Measurements from ENCODE around the gene CD1B.
"Not testable (repeated sequence)": the region's sequence is repeated elsewhere in the genome, so short reads cannot be mapped to it uniquely, and the experiment has no call there.

CD1B gene

DNA sequence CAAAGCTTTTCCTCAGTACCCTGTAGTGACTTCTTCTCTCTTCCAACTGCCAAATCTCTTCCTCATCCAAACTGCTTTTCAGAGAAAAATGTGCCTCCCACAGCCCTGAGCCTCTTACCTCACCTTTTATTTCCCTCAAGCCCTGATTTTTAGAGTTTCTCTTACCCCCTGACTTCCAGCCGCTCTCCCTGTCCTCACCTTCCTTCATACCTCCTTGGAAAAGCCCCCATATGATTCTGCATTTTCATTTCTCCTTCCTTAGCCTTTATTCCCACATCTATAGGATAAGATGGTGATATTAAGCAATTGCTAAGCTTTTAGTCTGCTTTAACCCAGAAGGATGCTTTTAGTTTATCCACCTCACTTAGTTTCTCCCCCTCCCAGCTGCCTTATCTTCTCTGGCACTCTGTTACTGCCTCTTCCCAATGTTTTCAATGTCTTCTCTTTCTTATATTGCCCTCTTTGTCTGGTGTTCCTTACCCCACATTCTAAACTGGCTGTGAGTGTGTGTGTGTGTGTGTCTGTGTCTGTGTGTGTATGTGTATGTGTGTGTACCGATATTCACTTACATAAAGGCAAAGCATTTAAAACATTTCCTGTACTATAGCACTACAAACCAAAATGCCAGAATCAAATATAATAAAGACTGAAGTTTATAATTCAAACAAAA lies at the start of gene CD1B:
Gene CD1B (minus strand): TSS at position 51 of the 670 bp plus-strand sequence. CDS start 108 bp downstream, outside the sequence.
- no peak for DNase-seq

DNA sequence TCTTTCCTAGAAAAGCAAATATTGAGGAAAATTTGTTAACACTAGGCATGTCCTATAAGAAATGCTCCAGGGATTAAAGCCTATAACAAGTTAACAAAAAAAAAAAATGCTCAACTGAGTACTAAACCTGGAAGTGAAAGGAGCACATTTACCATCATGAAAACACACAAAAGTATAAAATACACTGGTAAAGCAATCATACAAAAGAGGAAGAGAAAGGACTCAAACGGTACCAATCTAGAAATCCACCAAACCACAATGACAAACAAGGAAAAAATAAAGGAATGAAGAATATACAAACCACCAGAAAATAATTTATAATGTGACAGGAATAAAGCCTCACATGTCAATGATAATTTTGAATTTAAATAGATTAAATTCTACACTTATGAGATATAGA lies 43.5 kb upstream of the CD1B start:
- DNase-seq: no peak

DNA sequence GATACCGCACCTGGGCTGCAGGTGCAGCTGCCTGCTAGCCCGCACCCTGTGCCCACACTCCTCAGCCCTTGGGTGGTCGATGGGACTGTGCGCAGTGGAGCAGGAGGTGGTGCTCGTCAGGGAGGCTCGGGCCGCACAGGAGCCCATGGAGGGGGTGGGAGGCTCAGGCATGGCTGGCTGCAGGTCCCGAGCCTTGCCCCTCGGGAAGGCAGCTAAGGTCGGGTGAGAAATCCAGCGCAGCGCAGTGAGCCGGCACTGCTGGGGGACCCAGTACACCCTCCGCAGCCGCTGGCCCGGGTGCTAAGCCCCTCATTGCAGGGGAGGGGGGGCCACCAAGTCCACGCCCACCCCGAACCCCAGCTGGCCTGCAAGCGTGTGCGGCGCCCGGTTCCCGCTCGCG lies 42.8 kb upstream of the CD1B start:
- DNase-seq: not testable (repeated sequence)

DNA sequence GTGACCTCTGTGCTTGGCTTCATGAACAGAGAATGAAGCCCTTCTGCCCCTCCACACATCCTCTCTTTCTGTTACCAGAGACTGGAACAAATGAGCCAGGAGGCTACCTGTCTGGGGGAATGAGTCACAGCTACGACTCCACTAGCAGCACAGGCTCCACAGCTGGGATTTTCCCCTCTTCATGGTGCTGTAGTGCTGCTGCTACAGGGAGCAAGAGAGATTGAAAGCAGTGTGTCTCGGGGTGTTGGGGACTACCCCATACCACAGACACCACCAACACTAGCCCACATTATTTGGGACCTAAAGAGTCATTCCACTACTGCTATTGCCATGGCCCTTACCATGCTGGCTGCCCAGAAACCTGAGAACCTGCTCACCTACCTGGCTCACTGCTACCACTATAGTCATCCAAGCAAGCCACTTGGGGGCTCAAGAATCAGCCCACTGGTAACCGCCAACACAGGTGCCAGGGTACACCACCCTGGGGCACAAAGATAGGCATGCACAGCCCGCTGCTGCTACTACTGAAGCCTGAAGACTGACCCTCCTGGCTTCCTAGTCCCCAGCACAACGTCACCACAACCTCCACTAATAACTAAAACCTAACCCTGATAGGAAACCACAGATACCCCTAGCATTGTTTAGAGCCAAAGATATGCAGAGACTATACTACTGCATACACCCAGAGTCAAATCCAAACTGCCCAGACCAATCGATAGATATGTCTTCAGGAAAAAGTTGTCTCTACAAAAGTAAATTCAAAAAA lies 40.0 kb upstream of the CD1B start:
- DNase-seq: no peak

DNA sequence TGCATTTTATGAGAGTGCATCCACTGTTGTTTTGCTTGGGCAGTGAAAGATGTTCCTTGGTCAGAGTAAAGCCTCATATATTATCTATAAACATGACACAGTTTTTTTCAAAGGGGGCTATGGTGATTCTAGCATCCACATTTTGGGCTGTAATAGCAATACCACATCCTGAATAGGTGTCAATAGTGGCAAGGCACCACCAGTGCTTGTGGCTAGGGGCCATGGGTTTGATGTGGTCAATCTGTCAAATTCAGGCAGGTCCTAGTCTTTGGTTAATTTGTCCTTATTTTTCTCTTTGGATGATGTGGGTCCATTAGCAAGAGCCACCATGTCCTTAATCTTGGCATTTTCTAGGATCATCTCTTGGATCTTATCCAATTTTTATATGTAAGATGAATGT lies 35.5 kb upstream of the CD1B start:
- no peak for DNase-seq

DNA sequence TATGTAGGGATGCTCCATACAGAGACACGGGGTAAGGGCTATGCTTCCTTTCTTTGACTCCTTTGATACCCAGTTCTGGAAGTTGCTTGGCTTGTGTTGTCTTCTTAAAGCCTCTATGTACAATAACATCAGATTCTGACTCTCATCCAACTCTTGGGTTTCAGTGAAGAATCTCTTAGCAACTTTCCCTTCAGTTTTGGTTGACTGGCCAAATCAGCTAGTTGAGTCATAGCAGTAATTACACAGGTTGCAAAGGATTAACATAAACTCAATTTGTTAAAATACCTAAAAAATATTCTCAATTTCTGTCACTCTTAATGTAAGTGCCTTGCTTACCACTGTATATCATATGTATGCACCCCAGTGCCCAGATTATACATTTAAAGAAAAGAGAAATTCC lies 31.6 kb upstream of the CD1B start:
- DNase-seq: no peak

DNA sequence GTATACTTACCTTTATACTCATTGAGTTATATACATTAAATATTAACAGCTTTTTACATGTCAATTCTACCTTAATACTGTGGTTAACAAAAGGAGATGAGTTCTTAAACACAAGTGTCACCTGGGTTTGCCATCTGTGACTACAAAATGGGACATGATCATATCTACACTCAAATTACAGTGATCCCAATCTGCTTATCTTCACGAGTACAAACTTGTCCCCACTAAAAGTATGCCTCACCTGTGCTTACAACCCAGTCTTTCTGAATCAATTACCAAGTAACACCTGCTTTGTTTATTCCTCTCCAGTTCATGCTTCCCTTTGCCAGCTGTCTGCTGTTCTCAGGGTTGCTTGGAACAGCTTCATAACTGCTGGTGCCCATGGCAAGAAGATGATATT lies 31.2 kb upstream of the CD1B start:
- no peak for DNase-seq

DNA sequence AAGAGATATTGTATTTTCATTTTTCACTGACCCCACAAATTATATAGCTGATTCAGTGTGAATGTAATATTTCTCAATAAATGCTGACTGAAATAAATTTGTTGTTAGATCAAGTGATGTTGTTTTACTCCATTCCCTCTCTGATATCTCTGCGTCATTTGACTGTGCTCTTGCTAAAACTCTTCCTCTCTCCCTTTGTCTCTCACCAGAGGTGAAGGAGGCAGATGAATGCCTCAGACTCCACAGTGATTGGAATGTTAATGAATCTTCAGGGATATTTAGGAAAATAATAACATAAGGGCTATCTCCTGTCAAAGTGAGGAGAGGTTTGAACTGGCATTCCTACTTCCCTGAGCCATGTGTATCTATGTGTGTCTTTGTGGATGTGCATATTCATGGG lies 26.1 kb upstream of the CD1B start:
- DNase-seq: no peak

DNA sequence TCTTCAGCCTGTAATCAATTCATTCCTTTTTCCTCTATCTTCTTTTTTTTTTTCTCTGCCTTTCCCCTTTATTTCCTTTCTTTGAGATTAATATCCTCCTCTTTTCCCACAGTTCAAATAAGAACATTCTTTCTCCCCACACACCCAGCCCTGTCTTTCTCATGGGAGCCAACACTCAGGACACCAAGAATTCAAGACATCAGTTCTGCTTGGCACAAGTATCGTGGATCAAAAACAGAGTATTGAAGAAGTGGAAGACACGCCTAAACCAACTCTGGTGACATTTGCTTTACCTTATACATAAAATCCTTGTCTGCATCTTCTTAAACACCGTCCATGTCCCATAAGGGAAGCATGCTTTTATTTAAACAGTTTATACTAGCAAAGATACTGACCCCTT lies 25.3 kb upstream of the CD1B start:
- no peak for DNase-seq

DNA sequence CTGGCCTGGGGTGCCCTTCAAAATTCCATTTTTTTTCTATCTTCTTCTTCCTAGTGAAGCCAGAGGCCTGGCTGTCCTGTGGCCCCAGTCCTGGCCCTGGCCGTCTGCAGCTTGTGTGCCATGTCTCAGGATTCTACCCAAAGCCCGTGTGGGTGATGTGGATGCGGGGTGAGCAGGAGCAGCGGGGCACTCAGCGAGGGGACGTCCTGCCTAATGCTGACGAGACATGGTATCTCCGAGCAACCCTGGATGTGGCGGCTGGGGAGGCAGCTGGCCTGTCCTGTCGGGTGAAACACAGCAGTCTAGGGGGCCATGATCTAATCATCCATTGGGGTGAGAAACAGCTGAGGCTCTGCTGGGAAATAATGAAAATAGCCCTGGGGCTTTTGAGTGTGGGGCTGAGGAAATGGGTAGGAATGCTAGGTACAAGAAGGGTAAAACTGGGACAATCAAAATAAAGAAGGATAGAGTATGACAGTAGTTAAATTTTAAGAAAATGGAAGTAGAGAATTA lies 24.5 kb upstream of the CD1B start:
- DNase-seq: no peak

DNA sequence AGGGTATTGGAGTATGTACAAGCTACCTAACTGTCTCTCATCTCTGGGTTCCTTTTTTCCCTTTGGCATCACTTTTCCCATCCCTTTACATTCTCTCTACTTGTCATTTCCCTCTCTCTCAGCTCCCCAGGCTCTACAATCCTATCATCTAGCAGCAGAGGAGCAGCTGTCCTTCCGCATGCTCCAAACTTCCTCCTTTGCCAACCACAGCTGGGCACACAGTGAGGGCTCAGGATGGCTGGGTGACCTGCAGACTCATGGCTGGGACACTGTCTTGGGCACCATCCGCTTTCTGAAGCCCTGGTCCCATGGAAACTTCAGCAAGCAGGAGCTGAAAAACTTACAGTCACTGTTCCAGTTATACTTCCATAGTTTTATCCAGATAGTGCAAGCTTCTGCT lies 22.9 kb upstream of the CD1B start:
- DNase-seq: no peak

DNA sequence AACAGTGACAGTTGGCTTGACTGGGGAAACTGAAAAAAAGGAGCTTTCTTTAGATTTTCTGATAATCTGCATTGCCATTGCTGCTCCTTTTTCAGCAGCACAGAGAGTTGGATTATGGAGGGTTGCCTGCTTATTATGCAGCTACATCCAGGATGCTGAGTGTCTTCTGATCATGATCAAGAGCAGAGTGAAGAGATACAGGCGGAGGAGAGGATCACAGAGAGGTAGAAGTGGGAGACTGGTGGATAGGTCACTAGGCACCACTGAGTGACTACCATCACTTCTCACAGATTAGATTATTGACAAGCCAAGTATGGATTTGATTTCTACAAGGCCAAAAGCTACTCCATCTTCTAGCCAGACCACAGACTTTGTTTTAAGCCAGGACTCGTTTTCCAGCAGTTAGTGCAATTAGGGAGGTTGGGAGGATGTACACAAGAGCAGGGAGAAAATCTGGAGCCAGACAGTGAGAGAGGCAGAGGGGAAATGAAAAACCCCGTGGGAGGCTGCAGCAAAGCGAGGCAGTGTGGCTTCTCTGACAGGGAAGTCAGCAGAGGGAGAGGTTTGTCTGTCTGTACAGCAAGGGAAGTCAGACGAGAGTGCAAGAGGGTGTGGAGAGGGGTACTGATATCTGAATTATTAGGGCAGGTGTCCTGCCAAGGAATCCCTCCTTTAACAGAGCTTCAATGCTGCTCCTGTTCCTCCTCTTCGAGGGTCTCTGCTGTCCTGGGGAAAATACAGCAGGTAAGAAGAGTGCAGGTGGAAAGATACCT lies 22.2 kb upstream of the CD1B start, which contains the start of gene CD1E:
Gene CD1E (plus strand): TSS at position 592 of the 773 bp plus-strand sequence. CDS start 95 bp downstream, at position 687.
- no peak for DNase-seq

DNA sequence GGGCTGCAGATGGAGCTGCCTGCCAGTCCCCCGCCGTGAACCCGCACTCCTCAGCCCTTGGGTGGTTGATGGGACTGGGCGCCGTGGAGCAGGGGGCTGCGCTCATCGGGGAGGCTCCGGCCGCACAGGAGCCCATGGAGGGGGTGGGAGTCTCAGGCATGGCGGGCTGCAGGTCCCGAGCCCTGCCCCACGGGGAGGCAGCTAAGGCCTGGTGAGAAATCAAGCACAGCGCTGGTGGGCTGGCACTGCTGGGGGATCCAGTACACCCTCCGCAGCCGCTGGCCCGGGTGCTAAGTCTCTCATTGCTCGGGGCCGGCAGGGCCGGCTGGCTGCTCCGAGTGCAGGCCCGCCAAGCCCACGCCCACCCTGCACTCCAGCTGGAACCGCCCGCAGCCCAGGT lies 17.6 kb upstream of the CD1B start:
- DNase-seq: not testable (repeated sequence)

DNA sequence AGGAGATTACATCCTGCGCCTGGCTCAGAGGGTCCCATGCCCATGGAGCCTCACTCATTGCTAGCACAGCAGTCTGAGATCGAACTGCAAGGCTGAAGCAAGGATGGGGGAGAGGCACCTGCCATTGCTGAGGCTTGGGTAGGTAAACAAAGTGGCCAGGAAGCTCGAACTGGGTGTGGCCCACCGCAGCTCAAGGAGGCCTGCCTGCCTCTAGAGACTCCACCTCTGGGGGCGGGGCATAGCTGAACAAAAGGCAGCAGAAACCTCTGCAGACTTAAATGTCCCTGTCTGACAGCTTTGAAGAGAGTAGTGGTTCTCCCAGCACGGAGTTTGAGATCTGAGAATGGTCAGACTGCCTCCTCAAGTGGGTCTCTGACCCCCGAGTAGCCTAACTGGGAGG lies 5.1 kb upstream of the CD1B start:
- DNase-seq: not testable (repeated sequence)

DNA sequence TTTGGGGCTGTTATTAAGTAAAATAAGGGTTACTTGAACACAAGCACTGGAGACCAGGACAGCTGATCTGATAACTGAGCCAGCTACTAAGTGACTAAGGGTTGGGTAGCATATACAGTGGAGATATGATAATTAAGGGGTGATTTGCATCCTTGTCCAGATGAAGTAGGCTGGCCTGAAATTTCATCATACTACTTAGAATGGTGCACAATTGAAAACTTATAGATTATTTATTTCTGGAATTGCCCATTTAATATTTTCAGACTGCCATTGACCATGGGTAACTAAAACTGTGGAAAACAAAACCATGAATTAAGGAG lies 3.8 kb upstream of the CD1B start:
- no peak for DNase-seq

DNA sequence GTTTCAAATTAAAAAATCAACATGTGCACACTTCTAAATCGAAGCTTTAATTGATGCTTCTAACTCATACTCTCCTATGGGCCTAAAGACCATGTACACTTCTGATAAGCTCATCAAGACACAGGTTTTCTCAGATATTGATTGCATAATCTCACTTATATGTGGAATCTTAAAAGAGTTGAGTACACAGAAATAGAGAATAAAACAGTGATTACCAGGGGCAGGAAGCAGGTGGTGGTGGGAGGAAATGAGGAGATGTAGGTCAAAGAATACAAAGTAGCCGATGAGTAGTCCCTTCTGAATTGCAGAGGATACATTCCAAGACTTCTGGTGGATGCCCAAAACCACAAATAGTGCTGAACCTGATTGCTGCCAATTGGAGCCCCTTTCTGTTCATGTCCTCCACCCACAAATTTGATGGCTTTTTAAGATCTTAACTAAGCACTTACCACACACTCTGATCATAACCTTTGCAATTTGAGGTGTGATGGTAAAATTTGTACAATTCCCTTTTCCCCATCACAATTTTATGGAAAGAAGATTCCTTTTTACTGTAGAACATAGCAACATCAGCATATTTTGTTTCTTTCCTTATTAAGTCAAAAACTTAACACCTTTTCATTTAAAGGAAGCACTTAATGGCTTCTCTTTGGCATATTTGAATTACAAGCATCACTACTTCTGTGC lies 3.3 kb upstream of the CD1B start:
- DNase-seq: no peak

DNA sequence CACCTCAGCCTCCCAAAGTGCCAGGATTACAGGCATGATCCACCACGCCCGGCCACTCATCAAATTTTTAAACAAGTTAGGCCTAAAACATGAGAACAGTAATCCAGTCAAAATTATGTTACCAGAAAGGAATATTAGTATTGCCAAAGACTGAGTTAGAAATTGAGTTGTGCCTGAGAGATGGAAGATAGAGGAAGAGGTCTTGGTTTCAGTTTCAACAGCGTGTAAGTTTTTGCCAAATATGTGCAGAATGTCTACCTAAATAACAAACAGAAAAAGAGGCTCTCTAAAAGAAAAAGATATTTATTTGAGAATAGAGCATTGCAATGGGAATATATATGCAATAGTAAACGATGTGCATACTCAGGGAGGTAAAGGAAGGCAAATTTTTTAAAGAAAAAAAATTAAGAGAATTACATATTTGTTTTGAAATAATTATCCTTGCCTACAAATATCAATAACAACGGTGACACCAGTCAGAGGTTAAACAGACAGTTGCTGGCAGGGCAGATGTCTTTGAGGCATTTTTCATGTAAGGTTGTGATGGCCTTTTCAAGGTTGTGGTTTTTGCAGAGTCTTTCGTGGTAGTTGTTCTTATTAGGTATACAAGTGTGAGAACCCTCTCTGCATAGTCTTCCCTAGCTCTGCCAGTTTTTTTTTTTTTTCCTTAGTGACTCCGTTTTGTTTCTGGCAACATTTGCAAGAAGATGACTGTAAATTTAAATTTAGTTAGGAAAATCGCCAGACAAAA lies 2.2 kb upstream of the CD1B start:
- DNase-seq: no peak

DNA sequence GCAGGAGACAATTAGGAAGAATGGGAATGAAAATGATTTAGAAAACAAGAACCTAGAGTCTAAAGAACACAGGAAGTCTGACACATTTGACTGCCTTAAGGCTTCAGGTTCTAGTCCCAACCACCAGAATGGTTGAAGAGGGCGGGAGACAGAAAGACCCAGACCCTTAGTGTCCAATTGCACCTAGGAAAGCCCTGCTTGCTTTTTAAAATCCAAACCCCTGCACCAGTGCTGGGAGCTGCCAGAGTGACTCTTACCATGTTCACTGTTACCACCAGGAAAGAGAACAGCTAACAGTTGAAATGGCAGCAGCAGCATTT lies 265 bp downstream of the CD1B start:
- DNase-seq: no peak

DNA sequence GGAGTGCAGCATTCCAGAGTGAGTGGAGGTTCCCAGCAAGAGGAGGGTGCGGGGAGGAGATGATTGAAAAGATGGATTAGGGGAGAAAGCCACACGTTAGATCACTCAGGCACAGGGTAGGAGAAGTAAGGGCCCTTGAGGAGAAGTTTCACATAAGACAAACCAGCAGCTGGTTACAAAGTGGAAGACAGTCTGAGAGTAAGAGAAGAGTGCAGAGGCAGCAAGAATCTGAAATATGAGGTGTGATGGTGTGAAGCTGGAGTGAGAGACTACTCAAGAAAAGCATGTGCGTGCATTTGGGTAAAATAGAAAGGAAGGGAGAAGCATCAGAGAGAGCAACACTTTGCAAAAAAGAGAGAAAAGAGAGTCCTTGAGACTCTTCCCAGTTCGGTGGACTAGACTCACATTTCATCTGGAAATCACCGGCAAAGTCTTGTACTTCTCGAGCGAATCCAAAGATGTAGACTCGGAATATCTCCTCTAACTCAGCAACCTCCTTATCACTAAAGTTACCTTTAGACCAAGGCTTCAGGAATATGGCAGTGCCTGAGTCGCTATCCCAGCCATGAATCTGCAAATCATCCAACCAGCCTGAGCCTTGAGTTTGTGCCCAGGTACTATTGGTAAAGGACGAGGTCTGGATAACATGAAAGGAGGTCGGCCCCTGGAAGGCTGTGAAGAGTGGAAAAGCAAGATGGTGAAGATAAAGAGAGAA lies 783 bp downstream of the CD1B start:
- no peak for DNase-seq

DNA sequence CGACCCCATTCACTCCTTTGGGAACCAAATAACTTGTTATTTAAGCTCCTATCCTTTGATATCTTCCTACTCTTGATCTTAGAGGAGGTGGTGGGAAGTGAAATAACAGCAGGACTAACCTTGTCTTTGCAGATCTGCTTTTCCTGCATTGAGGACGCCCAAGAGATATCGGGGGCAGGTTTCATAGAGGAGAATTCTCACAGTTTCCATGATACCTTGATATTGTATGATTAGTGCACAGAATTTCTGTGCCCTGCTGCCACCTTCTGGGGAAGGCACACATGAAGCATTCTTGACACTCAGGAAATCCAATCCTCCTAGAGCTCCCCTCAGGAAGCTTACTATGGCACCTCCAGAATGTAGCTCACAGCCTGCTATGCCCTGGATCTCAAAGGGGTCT lies 1.6 kb downstream of the CD1B start:
- no peak for DNase-seq

DNA sequence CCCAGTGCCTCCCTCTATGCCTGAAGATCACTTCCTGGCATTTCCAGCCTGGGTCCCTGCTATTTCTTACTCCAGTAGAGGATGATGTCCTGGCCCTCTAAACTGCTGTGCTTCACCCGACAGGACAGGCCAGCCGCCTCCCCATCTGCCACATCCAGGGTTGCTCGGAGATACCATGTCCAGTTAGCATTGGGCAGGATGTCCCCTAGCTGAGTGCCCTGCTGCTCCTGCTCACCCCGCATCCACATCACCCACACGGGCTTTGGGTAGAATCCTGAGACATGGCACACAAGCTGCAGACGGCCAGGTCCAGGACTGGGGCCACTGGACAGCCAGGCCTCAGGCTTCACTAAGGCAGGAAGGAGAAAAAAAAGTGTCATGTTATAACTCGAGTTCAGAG lies 2.0 kb downstream of the CD1B start:
- DNase-seq: no peak

DNA sequence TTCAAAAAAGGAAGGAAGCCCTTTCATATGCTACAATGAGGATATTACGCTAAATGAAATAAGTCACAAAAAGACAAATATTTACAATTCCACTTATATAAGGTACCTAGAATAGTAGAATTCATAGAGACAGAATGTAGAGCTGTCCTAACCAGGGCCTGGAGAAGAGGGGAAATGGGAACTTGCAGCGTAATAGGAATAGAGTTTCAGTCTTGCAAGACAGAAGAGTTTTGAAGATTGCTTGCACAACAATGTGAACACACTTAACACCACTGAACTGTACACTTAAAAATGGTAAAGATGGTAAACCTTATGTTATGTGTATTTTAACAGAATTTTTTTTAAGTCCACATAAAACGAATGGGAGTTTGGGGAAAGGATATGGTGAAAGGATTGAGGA lies 2.9 kb downstream of the CD1B start:
- no peak for DNase-seq

Data from NCI-H146 (cell line).